GM18505 (cell line): ENCODE results near the gene MRPL27.

Experiments used
- ATAC-seq: cut with Tn5 transposase; IDR thresholded peaks from one replicate; pipeline ENCODE4 v1.9.1; 2021; ENCODE audit not compliant: unreplicated experiment
- POLR2A ChIP-seq: IDR thresholded peaks from 4 replicates; pipeline ENCODE4 v1.6.1; 2011; ENCODE audit warnings: borderline replicate concordance; ENCODE audit not compliant: insufficient read depth, insufficient read length; ENCODE audit errors: extremely low read depth

Gene MRPL27

DNA sequence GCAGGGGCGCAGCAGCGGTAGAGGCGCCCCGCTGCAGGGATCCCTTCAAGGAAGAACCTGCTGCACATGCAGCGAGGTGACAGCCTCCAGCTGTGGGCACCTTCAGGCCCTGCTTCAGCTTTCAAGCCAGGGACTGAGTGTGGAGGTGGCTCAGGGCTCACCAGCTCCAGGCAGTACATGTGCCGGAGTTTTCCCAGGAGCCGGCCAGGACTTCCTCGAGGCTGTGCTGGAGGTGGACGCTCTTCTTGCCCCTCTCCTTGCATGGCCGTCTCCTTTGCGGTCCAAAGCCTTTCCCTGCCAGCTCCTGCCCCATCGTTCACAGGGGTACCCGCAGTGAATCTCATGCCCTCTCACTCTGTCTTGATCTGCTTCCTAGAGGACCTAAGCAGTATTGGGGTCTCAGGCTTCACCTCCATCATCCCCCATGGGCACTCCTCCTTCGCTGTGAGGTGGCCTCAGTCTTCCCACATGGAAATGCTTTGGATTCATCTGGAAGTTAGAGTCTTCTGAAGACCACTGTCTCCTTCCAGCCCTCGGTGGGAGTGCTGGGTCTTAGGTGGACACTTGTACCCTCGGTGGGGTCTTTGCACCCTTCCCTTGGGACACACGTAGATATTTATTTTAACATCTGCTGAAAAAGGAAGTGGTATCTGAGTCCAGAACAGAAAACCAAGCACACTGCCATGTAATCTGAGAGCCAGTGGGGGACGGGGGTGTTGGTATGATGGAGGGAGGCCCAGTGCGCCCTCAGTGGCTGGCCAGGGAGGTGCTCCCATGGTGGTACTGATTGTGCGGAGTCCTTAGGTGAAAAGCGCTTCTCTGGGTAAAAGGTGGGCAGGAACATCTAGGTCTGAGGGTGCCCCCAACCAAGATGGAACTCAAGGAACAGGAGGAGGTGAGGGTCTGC is 20.0 kb downstream of the MRPL27 start:
- ATAC-seq = no peak
- no peak for TF ChIP-seq POLR2A

DNA sequence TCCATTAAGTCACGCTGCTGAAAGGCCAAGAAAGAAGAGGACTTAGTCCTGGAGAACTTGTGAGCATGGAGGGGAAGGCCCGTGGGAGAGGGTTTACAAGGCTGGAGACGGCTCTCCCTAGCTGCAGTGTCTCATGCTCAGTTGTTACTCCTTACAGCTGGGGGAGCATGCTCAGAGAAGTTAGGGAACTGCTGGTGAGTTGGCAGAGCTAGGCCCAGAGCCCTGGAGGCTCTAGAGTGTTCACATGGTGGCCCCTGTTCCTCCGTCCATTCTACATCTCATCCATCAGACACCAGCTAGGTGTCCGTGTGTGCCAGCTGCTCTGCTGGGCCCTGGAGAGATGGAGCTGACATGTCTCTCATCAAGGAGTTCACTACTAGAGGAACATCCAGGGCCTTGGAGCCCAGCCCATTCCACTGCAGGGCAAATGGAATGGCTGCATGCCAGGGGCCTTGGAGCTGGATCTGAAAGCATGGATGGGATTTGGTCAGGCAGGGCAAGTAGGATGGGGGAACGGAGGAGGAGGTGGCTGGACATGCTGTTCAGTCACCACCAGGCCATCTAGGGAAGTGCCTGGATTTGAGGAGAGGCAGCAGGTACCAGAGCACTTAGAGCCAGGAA is 20.8 kb downstream of the MRPL27 start:
- no peak for ATAC-seq
- TF ChIP-seq POLR2A = no peak

DNA sequence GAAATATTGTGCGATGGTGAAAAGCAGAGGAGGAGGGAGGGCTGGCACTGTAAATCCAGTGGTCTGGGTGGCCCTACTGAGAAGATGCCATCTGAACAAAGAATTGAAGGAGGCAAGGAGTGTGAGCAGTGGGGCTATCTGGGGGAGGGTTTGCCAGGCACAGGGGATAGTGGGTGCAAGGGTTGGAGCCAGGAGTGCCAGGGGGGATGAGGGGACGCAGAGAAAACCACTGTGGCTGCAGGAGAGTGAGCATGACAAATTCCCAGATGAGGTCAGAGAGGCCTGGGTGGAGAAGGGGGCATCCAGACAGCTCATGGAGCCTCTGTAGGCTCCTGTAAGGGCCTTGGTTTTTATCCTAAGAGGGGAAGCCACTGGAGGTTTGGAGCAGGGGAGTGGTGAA is 22.3 kb downstream of the MRPL27 start:
- no peak for TF ChIP-seq POLR2A
- no peak for ATAC-seq

DNA sequence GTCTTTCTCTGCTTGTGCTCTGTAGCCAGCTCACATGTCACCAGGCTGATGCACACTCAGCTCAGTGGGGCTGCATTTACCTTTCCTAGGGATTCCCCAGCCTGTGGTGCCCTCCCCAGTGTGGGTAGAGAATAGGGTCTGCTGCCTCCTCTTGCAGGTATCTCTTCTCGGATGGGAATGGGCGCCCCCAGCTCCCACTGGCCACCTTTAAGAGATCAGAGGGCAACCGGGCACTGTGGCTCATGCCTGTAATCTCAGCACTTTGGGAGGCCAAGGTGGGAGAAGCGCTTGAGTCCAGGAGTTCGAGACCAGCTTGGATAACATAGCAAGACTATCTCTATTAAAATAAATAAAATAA is 23.8 kb downstream of the MRPL27 start:
- no peak for TF ChIP-seq POLR2A
- no peak for ATAC-seq

DNA sequence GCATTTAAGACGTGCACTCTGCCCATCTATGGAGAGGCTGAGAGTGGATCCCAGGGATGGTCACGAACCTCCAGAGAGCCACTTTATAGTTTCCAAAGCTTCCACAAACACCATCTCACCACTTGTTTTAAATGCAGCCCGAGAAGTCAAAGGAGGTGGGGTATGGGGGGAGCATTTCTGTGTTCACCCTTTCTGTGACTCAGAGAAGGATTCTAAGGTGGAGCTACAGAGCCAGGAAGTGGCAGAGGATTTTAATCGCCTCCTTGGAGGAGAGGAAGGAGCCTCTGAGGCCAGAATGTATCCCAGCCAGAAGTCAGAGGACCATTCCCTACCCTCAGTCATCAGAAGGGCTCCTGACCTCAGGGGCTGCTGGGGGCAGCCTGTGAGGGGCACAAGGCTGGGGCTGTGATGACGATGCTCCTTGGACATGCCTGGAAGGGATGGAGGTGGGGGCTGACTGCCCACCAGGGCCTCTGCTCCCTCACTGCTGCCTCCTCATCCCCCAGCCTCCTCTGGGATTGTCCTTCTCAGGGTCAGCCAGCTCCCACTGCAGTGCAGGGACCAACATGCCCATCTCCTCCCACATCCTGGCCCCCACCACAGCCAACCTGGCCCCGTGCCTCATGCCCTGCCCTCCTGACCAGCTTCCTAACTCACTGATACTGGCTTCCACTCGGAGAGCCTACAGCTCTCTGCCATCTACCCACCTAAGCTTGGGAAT is 24.3 kb downstream of the MRPL27 start:
- no peak for ATAC-seq
- no peak for TF ChIP-seq POLR2A

DNA sequence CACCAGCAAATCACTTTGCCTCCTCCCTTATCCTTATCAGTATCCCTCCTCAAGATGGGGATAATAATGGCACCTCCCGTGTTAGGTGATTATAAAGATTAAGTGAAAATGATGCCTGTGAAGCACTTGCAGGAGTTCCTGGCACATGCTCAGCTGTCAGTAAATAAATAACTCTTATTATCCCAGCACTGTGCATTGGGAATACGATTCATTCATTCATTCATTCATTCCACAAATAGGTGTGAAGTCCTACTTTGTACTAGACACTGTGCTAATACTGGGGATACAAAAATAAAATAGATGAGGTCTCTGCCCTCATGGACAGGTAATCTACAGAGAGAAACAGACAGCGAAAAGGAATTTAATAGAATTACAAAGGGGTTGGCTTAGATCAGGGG is 25.1 kb downstream of the MRPL27 start:
- no peak for ATAC-seq

DNA sequence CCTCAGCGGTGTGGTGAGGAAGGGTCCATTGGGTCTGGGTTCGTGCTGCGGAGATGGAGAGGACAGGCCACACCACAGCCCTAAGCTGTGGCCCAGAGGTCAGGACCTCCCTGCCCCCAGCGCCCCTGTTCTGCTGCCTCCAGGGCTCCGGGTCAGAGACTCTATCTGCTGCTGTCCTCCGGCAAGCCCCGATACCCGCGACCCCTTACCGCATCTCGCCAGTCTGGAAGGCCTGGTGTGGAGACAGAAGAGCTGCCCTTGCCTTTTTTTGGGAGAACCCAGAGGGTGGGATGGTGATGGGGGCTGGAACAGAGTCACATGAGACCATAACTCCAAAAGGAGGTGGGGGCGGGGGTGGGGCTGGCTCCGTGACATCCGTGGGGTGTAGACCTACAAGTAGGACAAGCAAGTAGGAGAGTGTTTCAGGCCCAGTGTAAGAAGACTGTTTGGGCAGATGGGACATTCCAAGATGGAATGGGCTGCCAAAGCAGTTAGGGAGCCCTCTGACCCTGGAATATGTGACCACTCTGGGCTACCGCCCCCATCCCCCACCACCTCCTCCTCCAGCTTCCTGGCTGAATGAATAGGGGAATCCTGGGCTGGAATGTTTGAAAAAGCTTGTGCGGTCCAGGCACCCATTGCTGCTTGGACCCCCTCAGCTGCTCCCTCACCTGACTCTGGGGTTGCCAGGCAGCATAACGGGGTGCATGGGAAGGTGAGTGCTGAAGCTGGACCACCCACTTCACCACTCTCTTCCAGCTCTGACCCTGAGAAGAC is 25.7 kb downstream of the MRPL27 start:
- no peak for TF ChIP-seq POLR2A
- ATAC-seq = no peak

More for the DNA sequence above, 25.1 kb downstream of the MRPL27 start:
- no peak for TF ChIP-seq POLR2A

DNA sequence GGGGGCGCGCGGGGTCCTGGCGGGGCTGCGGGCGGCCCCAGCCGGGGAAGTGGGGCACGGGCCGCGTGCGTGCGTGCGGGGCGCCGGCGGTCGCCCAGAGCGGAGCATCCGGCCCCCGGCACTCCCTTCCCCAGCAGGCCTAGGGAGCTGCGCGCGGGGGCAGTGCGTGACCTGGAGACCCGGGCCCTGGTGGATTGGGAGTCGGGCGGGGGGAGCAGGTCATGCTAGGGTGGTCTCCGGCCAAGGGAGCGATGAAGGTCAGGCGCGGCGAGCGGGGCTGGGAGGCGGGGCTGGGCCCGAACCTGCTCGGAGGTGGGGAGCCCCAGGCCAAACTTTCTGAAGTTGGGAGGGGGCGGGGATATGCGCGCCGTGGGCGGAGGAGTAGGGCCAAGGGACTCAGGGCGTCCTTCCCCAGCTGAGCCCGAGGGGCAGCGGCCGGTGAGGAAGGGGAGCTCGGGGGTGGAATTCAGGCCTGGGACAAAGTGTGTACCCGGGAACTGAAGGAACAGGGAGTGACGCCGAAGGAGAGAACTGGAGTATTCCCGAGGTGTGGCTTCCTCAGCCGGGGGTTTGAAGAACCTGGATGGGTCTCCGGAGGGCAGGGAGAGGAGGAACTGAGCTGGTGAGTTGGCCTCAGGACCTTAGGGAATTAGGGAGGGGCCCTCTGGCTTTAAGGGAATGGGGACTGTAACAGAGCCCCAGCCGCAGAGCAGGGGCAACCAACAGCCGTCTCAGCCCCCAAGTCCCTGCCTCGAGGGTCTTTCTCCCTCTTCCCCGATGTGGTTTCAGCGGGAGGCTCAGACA is 26.5 kb downstream of the MRPL27 start:
- no peak for TF ChIP-seq POLR2A
- peak; percentile 57 for ATAC-seq

DNA sequence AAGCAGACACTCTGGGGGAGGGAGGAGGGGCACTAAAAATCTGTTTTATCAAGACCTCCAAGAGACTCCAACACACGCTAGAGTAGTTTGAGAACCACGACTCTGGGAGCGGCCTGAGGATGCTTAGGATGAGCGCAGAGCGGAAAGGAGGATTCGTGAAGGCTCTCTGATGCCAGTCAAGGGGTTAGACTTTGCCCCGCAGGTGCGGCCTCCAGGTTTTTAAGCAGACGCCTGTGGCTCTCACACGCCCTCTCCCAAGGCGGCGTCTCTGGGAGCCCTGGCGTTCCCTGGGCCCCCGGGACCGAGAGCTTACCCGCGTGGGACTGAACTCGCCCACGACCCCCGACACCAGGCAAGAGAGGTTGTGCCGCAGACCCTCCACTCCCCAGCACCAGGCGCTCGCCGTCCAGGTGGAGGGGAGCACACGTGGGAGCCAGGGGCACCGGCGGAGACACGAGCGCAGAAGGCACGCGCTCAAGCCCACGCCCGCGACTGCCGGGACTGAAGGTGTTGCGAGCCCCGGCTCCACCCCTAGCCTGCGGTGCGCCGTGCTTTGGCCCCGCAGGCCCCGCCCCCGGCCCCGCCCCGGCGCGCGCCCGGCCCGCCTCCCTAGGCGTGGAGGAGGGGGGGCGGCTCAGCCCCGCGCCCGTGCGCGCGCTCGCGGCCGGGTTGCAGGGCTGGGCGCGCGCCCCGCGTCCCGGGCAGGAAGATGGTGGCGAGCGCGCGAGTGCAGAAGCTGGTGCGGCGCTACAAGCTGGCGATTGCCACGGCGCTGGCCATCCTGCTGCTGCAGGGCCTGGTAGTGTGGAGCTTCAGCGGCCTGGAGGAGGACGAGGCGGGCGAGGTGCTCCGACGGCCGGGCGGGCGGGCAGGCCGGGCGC is 27.3 kb downstream of the MRPL27 start, which contains the start of gene XYLT2:
Gene XYLT2, plus strand, starts transcription at position 695 of the 881 bp plus-strand sequence. Its CDS starts 15 bp downstream, at position 710.
- peak; percentile 81 for TF ChIP-seq POLR2A
- ATAC-seq = peak; percentile 76

DNA sequence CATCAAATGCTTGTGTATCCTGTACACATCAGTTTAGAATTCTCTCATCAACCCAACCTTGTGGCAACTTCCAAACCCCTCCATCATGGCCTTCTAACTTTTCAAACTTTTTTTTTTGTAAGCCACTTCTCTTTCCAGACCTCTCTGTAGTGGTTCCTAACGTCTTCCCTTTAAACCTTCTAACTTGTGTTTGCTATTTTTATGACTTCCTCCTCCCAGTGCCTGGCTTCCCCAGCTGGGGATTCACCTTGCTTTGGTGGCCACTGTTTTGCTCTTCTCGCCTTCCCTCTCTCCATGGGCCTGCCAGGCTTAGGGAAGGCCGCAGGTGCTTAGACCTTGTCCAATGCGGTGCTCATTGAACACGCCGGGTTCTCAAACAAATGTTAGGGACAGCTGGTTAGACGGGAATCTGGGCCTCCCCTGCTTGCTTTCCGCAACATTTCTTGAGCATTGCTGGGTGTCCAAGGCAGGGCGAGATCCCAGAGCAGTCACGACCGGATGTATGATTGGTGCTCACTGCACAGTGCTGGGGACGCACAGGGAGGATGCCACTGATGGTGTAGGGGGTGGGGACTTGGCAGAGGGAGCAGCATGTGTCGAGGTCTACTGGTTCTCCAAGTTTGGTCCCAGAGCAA is 28.1 kb downstream of the MRPL27 start:
- no peak for ATAC-seq
- TF ChIP-seq POLR2A = no peak

DNA sequence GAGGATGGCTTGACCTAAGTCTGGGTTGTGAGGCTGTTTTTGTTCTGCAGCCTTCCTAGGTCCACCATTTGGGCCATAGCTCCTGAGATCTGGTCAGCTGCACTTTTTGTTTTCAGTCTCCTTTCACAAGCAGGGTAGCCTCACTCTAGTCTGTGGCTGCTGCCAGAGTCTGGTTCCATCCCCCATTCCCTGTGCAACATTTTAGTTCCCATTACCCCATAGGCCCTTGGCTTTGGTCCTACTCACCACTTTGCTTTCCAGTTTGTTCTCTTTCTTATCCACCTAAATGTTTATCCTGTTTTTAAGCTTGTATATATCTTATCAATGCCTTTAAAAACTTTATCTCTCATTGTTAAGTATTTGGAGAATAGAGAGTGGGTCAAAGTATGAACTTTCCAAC is 33.6 kb downstream of the MRPL27 start:
- no peak for ATAC-seq
- TF ChIP-seq POLR2A = no peak
